Measurements from ENCODE around the gene OLA1.

Gene OLA1

GRCh38 chr2:174078275-174078674 is 170.1 kb downstream of the OLA1 start:
- TF ChIP-seq FOXP2 (optimal IDR thresholded peaks at IDR 0.05; ENCODE audit: borderline replicate concordance, extremely low read depth, extremely low read length, insufficient read depth) (no peak), TAF1 (IDR thresholded peaks at IDR 0.05; ENCODE audit: borderline replicate concordance, insufficient read depth, low read length) (no peak), REST (IDR thresholded peaks at IDR 0.05; ENCODE audit: insufficient read depth in 1 of 2, low read depth in 2 of 2, low read length in 2 of 2) (no peak), POLR2AphosphoS5 (IDR thresholded peaks at IDR 0.05; ENCODE audit: low read depth, low read length) (no peak), SIN3A (IDR thresholded peaks at IDR 0.05; ENCODE audit: borderline replicate concordance, insufficient read depth, low read length) (no peak)

GRCh38 chr2:174076975-174077374 is 171.4 kb downstream of the OLA1 start:
- TF ChIP-seq SIN3A (IDR thresholded peaks at IDR 0.05; ENCODE audit: borderline replicate concordance, insufficient read depth, low read length) = no peak
- TF ChIP-seq FOXP2 (optimal IDR thresholded peaks at IDR 0.05; ENCODE audit: borderline replicate concordance, extremely low read depth, extremely low read length, insufficient read depth) = no peak
- TF ChIP-seq REST (IDR thresholded peaks at IDR 0.05; ENCODE audit: insufficient read depth in 1 of 2, low read depth in 2 of 2, low read length in 2 of 2) = no peak
- no peak for TF ChIP-seq POLR2AphosphoS5 (IDR thresholded peaks at IDR 0.05; ENCODE audit: low read depth, low read length)
- no peak for TF ChIP-seq TAF1 (IDR thresholded peaks at IDR 0.05; ENCODE audit: borderline replicate concordance, insufficient read depth, low read length)

GRCh38 chr2:174076040-174076439 is 172.3 kb downstream of the OLA1 start:
- no peak for TF ChIP-seq POLR2AphosphoS5 (IDR thresholded peaks at IDR 0.05; ENCODE audit: low read depth, low read length)
- no peak for TF ChIP-seq TAF1 (IDR thresholded peaks at IDR 0.05; ENCODE audit: borderline replicate concordance, insufficient read depth, low read length)
- no peak for TF ChIP-seq SIN3A (IDR thresholded peaks at IDR 0.05; ENCODE audit: borderline replicate concordance, insufficient read depth, low read length)
- no peak for TF ChIP-seq FOXP2 (optimal IDR thresholded peaks at IDR 0.05; ENCODE audit: borderline replicate concordance, extremely low read depth, extremely low read length, insufficient read depth)
- TF ChIP-seq REST (IDR thresholded peaks at IDR 0.05; ENCODE audit: insufficient read depth in 1 of 2, low read depth in 2 of 2, low read length in 2 of 2) = no peak

GRCh38 chr2:174074831-174075230 is 173.5 kb downstream of the OLA1 start:
- TF ChIP-seq POLR2AphosphoS5 (IDR thresholded peaks at IDR 0.05; ENCODE audit: low read depth, low read length) (no peak), FOXP2 (optimal IDR thresholded peaks at IDR 0.05; ENCODE audit: borderline replicate concordance, extremely low read depth, extremely low read length, insufficient read depth) (no peak), TAF1 (IDR thresholded peaks at IDR 0.05; ENCODE audit: borderline replicate concordance, insufficient read depth, low read length) (no peak), SIN3A (IDR thresholded peaks at IDR 0.05; ENCODE audit: borderline replicate concordance, insufficient read depth, low read length) (no peak), REST (IDR thresholded peaks at IDR 0.05; ENCODE audit: insufficient read depth in 1 of 2, low read depth in 2 of 2, low read length in 2 of 2) (no peak)

- no peak for TF ChIP-seq FOXP2 (optimal IDR thresholded peaks at IDR 0.05; ENCODE audit: borderline replicate concordance, extremely low read depth, extremely low read length, insufficient read depth)
- TF ChIP-seq SIN3A (IDR thresholded peaks at IDR 0.05; ENCODE audit: borderline replicate concordance, insufficient read depth, low read length) = no peak
- no peak for TF ChIP-seq POLR2AphosphoS5 (IDR thresholded peaks at IDR 0.05; ENCODE audit: low read depth, low read length)
- TF ChIP-seq TAF1 (IDR thresholded peaks at IDR 0.05; ENCODE audit: borderline replicate concordance, insufficient read depth, low read length) = no peak
- no peak for TF ChIP-seq REST (IDR thresholded peaks at IDR 0.05; ENCODE audit: insufficient read depth in 1 of 2, low read depth in 2 of 2, low read length in 2 of 2)
Measured at GRCh38 chr2:174072857-174073256, 175.5 kb downstream of the OLA1 start.

All from PFSK-1 (cell line).